Activated CD4-positive, alpha-beta T cell treated with anti-CD3 and anti-CD28 coated beads, Interleukin-2, amount 50 U/mL, for 4 hours (primary cell): Measurements from ENCODE around the gene SH3GL1.

ENCODE experiments used
- DNase-seq, 2 experiments: peaks; one replicate each; pipeline ENCODE4 v3.0.0-alpha.2; 2020

Gene SH3GL1

GRCh38 chr19:4396949-4397783 is 3.2 kb downstream of the SH3GL1 start:
- DNase-seq: no peak

GRCh38 chr19:4393947-4394590 is 6.3 kb downstream of the SH3GL1 start:
- DNase-seq: no peak

- DNase-seq: no peak
These were observed 8.5 kb downstream of the SH3GL1 start for GRCh38 chr19:4391701-4392483.

GRCh38 chr19:4391306-4391693 is 9.0 kb downstream of the SH3GL1 start:
- DNase-seq: no peak

GRCh38 chr19:4390567-4391305 is 9.6 kb downstream of the SH3GL1 start:
- DNase-seq: no peak

GRCh38 chr19:4390017-4390566 is 10.3 kb downstream of the SH3GL1 start:
- no peak for DNase-seq

- DNase-seq: no peak
These were observed 10.8 kb downstream of the SH3GL1 start for GRCh38 chr19:4389511-4390016.

GRCh38 chr19:4389064-4389375 is 11.3 kb downstream of the SH3GL1 start:
- no peak for DNase-seq

GRCh38 chr19:4388337-4389063 is 11.8 kb downstream of the SH3GL1 start:
- DNase-seq: no peak

- DNase-seq: no peak
These were observed 14.1 kb downstream of the SH3GL1 start for GRCh38 chr19:4386041-4386782.

GRCh38 chr19:4385291-4386040 is 14.9 kb downstream of the SH3GL1 start:
- no peak for DNase-seq

- DNase-seq: peak; percentile 45 to 51
These were observed 20.1 kb downstream of the SH3GL1 start for GRCh38 chr19:4380254-4380727.

- DNase-seq: no peak
These were observed 20.7 kb downstream of the SH3GL1 start for GRCh38 chr19:4379383-4380253.

- no peak for DNase-seq
These were observed 21.5 kb downstream of the SH3GL1 start for GRCh38 chr19:4378886-4379285.

- no peak for DNase-seq
These were observed 23.2 kb downstream of the SH3GL1 start for GRCh38 chr19:4376991-4377781.

GRCh38 chr19:4376671-4376990 is 23.7 kb downstream of the SH3GL1 start:
- no peak for DNase-seq

GRCh38 chr19:4376028-4376670 is 24.2 kb downstream of the SH3GL1 start:
- DNase-seq: no peak
